ENCODE measurements around the gene OR10P1.
"Not testable (repeated sequence)": the region's sequence is repeated elsewhere in the genome, so short reads cannot be mapped to it uniquely, and the experiment has no call there.

- not testable (repeated sequence) for TF ChIP-seq CTCF (IDR thresholded peaks at IDR 0.05); POLR2A (IDR thresholded peaks at IDR 0.05); POLR2AphosphoS5 (IDR thresholded peaks at IDR 0.05; ENCODE audit: insufficient read depth in 1 of 2, low read depth in 1 of 2)
Measured at GRCh38 chr12:55590152-55590551, 46.5 kb upstream of the OR10P1 start.

Data from vagina (tissue), 2 donors.